ENCODE results near the gene RHBDF2.

RHBDF2 gene

GRCh38 chr17:76461765-76462555 lies 39.3 kb downstream of the RHBDF2 start:
- no peak for DNase-seq (ENCODE audit: low read depth, low spot score)

DNA sequence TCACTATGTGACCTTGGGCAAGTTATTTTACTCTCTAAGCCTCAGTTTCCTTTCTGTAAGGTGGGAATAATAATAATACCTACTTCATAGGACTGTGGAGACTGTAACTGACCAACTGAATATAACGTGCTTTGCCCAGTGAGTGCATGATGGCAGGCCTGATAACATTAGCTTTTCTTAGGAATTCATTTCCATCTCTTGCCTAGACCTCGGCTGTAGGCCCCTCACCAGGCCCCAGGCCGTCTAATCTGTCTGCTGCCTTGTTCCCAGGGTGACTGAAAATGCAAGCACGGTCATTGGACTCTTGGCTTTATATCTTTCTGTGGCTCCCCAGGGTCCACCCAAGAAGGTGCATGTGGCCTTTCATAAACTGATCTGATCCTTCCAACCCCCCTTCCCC lies 41.5 kb downstream of the RHBDF2 start:
- DNase-seq (ENCODE audit: low read depth, low spot score): no peak

DNA sequence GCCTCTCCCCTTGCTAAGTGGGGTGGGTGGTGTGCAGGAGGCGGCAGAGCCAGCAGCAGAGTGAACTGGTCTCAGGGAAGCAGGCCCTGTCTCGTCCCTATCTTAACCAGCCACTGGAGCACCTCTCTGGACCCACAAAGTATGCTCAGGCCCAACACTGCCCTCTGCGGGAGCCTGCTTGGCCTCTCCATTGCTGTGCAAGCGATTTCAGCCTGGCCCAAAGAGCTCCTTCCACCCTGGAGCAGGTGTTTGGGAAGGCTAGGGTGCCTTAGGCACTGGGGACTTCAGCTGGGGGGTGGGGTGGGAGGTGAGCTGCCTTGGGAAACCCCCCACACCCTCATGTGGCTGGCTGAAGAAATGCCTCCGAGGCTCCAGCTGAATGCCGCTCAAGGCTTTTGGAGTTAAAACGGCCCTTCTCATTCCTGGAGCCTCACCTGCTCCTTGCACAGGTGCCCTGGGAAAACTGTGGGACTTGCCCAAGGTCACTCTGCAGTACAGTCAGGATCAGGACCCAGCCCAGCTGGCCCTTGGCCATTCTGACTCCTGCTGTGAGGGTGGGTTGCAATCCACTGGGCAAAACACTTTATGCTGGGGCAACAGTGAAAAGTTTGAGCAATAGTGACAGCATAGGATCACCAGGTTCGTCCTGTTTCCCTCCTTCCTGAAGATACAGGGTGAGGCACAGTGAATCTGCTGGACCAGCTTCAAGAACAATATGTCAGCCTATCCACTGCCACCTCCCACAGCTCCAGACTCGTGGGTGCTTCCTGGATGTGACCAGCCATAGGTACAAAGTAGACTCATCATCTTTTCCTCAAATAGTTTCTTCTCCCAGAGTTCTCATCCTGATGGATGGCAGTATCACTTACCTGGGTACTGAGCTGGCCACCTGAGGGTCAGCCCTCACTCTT lies 42.4 kb downstream of the RHBDF2 start:
- DNase-seq (ENCODE audit: low read depth, low spot score): no peak

DNA sequence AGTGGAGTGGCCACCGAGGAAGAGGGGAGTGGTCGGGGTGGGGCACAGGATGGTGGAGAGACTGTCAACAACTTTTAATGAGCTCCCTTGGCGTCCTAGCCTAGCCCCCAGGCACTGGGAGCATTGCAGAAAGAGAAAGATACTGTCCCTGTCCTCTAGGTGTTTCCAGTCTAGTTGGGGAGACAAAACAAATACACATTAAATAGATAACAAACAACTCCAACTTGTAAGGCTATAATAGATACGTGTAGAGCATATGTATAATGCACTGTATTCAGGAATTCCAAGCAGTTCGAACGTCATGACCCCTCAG lies 47.8 kb downstream of the RHBDF2 start:
- DNase-seq (ENCODE audit: low read depth, low spot score): no peak

DNA sequence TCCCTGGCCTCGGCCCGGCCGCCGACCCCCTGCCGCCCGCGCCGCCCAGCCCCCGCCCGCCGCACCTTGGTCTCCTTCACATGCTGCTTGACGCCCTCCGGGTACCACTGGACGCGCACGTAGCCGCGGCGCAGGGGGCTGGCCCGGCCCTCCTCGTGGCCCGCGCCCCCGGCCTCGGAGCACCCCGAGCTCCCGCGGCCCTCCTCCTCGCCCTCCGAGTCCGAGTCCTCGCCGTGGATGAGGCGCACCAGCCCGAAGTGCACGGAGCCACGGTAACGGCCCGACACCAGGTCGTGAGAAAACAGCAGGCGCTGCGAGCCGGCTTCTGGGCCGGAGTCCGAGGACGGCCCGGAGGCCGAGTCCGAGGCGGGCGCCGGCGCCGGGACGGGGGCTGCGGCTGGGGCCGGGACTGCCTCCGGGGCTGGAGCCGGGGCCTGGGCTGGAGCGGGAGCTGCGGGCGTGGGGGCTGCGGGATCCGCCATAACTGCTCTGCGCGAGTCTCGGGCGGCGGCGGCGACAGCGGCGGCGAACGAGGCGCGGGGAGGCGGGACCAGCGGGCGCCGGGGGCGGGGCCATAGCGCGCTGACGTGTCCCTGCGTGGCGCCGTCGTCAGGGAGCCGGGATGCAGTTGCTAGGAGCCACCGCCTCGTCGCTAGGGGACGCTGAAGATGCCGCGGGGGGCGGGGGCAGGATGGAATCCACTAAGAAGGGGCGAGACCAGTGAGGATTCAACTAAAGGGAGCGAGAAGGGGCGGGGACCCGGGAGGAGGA lies 48.4 kb downstream of the RHBDF2 start, which contains the start of gene UBE2O:
Gene UBE2O (minus strand): TSS at position 493 of the 771 bp plus-strand sequence. CDS start 11 bp downstream, at position 482.
- DNase-seq (ENCODE audit: low read depth, low spot score): no peak

GRCh38 chr17:76452127-76452659 lies 49.0 kb downstream of the RHBDF2 start:
- DNase-seq (ENCODE audit: low read depth, low spot score): no peak

- DNase-seq (ENCODE audit: low read depth, low spot score): no peak
These were observed 49.7 kb downstream of the RHBDF2 start for GRCh38 chr17:76451506-76451905.

DNA sequence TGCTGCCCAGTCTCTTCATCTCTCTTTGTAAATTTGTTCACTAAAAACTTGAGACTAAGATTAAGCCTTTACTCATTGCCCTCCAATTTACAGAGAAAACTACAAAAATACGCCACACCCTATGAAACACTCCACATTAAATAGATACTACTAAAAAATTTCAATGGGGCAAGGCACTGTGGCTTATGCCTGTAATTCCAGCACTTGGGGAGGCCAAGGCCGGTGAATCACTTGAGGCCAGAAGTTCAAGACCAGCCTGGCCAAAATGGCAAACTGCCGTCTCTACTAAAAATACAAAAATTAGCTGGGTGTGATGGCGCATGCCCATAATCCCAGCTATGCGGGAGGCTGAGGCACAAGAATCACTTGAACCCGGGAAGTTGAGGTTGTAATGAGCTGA lies 52.1 kb downstream of the RHBDF2 start:
- DNase-seq (ENCODE audit: low read depth, low spot score): no peak

- no peak for DNase-seq (ENCODE audit: low read depth, low spot score)
These were observed 53.1 kb downstream of the RHBDF2 start for GRCh38 chr17:76447931-76448652.

DNA sequence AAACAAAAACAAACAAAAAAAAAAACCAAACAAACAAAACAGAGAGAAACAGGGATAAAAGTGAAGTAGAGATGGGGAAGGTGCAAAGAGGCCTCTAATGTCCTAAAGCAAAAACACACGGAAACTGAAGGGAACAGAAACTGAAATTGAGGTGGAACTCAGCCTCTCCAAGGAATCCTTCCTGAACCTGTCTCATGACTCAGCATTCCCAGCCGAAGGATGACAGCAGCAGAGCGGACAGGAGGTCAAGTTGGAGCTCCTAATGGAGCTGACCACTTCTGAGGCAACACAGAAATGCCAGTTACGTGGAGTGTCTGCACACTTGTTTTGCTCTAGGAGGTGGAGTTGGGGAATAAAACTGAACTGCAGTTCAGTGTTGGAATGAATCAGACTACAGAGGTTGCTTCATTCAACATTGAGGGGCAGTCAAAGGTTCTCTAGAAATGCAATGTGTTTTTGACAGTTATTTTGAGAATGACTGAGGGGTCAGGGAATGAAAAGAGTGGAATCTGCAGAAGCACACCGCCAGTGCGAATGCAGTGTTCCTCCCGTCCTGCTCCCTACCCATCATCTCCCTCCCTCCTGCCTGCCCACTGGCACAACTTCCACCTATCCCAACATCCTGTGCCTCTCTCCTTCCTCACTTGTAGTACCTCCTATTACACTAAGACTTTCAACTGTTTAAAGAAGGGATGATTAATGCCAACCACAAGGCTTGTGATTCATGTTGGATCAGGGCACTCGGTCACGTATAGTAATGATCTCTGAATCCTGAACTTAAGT lies 54.6 kb downstream of the RHBDF2 start:
- no peak for DNase-seq (ENCODE audit: low read depth, low spot score)

DNA sequence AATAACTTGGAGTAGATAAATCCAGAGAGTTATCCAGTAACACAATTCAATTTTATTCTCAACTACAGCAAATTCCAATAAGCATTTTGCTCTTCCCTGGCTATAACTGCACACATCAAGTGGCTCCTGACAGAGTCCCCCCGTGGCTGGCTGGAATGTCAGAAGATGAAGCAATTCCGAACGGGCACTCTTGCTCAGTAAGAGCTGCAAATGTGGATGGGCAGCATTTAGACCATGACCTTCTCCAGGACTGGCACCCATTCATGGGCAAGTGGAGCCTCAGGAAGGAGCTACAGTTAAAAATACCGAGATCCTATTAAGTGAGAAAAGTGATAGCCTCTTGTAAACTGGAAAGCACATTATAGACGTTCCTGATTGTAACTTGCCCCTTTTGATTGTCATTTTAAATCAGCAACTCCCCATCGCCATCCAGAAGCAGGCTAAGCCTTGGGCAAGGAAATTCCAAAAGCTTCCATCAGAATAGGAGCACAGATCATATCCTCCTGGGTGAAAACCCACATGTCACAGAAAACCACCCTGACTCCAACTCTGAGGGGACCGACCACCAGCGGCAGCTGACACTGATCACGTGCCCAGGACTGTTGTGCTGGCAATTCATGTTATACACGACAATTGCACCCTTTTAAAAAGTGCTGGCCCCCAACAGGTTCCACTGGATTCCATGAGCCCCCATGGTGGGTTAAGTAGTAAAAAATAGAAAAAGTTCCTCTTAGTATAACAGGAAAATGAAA lies 55.4 kb downstream of the RHBDF2 start:
- DNase-seq (ENCODE audit: low read depth, low spot score): no peak

DNA sequence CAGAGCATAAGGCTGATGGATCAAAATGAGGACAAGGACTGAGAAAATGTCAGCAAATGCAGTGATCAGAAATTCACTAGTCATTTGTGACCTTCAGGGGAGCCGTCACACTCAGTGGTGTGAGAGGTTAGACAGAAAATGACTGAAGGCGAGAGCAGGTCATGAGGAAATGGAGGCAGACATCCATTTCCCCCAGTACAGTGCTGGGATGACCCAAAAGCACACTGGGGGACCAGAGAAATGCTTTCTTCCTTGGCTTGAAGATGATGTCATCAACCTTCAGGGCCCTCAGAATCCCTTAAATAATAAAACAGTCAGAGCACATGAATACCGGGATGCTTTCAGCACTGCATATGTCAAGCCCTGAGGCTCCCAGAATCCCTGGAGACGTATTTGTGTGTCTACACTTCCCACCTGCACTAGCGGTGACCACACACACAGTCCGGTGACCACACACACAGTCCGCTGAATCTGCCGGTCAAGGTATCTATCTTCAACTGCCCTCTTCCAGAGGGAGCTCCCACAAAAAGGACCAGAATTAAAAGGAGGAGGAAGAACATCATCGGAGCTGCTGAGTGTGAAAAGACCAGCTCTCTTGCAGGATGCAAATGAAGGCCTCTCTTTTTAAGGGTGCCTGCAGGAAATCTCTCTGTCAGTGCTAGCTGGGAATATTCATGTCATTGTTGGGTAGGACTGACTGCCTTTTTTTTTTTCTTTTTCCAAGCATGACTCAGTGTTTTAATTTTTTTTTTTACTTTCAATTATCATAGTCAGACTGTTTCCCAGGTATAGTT lies 56.5 kb downstream of the RHBDF2 start:
- DNase-seq (ENCODE audit: low read depth, low spot score): peak; percentile 60

GRCh38 chr17:76442341-76443338 lies 58.6 kb downstream of the RHBDF2 start:
- no peak for DNase-seq (ENCODE audit: low read depth, low spot score)

GRCh38 chr17:76441686-76442340 lies 59.4 kb downstream of the RHBDF2 start:
- DNase-seq (ENCODE audit: low read depth, low spot score): no peak

DNA sequence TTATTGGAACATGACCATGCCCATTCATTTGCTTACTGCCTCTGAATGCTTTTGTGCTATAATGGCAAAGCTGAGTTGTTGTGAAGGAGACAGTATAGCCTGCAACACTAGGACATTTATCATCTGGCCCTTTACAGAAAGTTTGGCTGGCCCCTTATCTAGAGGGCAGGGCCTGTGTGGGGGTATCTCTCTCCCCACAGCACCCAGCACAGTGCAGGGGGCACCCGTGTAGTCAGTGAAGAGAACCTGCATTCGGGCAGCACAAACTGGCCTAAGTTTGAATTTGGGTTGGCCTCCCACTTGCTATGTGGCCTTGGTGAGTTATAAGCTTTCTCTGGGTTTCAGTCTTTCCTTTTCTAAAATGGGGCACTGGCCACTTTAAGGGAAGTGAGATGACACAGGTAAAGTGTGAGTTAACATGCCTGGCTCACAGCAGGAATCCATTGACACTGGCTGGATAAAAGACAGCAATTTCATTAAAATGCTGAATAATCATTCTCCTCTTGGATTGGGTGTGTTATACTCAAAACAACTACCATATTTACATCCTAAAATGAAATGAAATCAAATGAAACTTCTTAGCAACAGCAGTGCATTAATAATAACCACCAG lies 60.4 kb downstream of the RHBDF2 start:
- no peak for DNase-seq (ENCODE audit: low read depth, low spot score)

DNA sequence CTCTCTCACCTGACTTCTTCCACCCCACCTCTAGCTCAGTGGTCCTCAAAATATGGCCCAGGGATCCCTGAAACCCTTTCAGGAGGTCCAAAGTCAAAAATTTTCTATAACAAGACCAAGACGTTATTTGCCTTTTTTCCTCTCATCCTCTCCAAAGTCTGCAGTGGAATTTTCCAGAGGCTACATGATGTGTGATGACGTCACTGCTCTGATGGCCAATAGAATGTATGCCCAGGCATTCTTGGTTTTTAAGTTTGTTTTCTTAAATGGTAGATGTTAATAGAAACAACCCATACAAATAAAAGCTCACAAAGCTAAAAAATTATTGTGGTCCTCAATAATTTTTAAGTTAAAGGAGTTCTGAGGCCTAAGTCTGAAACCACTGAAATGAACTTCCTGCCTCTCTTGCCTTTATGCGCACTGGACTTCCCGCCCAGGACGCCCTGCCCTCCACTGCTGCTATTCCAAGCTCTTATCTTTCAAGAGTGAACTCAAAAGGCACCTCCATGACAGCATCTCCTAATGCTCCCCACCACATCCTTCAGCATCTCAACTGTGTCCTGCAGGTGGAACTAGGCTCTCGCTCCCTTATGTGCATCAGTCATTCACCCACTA lies 61.8 kb downstream of the RHBDF2 start:
- no peak for DNase-seq (ENCODE audit: low read depth, low spot score)

All from iPS DF 19.7 (cell line).